IMR-90 (cell line): Measurements from ENCODE around the gene CDC73. TPM values are rescaled to one million over a fixed set of nuclear protein-coding genes. Genes with fewer than 3 reads are reported as not detected.
"Not testable (repeated sequence)": the region's sequence is repeated elsewhere in the genome, so short reads cannot be mapped to it uniquely, and the experiment has no call there.

Source experiments
- ATAC-seq: fragments of 200-7000 bp; cut with Tn5 transposase; 2 replicates; pipeline ENCODE4 v1.9.1; 2020; ENCODE audit warnings: low read depth, mild to moderate bottlenecking, moderate library complexity
- BruUV-seq: library from RNA; stranded (reverse); fragments of 400-500 nt; replicated peaks from 2 replicates; lab custom pipeline; 2021; lab: Mats Ljungman, UMichigan
- CTCF ChIA-PET: fragments of 300-600 bp; formaldehyde crosslinking; extraction: SDS; loops from one replicate; lab custom pipeline; 2021; ENCODE audit warnings: antibody characterized with exemption; lab: Yijun Ruan, JAX
- POLR2A ChIA-PET: fragments of 300-600 bp; sonication (Branson Sonifier 250); formaldehyde crosslinking; loops from one replicate; lab custom pipeline; 2022; ENCODE audit warnings: antibody characterized with exemption; ENCODE audit not compliant: unreplicated experiment; lab: Charles Lee
- DNase-seq: peaks from one replicate; pipeline ENCODE4 v3.0.0; 2013
- H2AFZ ChIP-seq: replicated peaks from 2 replicates; pipeline ENCODE3; 2013; ENCODE audit warnings: low read length, mild to moderate bottlenecking; ENCODE audit not compliant: poor library complexity
- H2AK5ac ChIP-seq: 2 replicates; pipeline ENCODE4 v1.6.1; 2013; ENCODE audit warnings: low read depth, low read length, inconsistent platforms
- H2AK9ac ChIP-seq: replicated peaks from 2 replicates; pipeline ENCODE3; 2013; ENCODE audit warnings: mild to moderate bottlenecking, low read depth, low read length, moderate library complexity; ENCODE audit not compliant: poor library complexity
- H2BK120ac ChIP-seq: 2 replicates; pipeline ENCODE4 v1.6.1; 2013; ENCODE audit warnings: low read depth, low read length, inconsistent platforms
- H2BK15ac ChIP-seq: 3 replicates; pipeline ENCODE4 v1.6.1; 2013; ENCODE audit warnings: low read depth, low read length, inconsistent platforms
- H2BK20ac ChIP-seq: 2 replicates; pipeline ENCODE4 v1.6.1; 2013; ENCODE audit warnings: low read depth, mild to moderate bottlenecking, inconsistent platforms, low read length, moderate library complexity
- H2BK5ac ChIP-seq: 2 replicates; pipeline ENCODE4 v1.6.1; 2013; ENCODE audit warnings: mild to moderate bottlenecking, low read depth, low read length, inconsistent platforms; ENCODE audit not compliant: poor library complexity, severe bottlenecking
- H3K14ac ChIP-seq: replicated peaks from 2 replicates; pipeline ENCODE4 v1.6.1; 2013; ENCODE audit warnings: low read depth, low read length, inconsistent platforms
- H3K18ac ChIP-seq: 2 replicates; pipeline ENCODE4 v1.6.1; 2013; ENCODE audit warnings: low read depth, low read length, control low read depth
- H3K23ac ChIP-seq: 2 replicates; pipeline ENCODE4 v1.6.1; 2013; ENCODE audit warnings: low read depth, low read length, inconsistent platforms
- H3K27ac ChIP-seq: 2 replicates; pipeline ENCODE4 v1.5.1; 2013; ENCODE audit warnings: mild to moderate bottlenecking, control low read depth, low read length; ENCODE audit not compliant: insufficient read depth
- H3K27me3 ChIP-seq: 2 replicates; pipeline ENCODE4 v1.6.1; 2013; ENCODE audit warnings: low read length; ENCODE audit not compliant: control insufficient read depth, insufficient read depth
- H3K36me3 ChIP-seq: 2 replicates; pipeline ENCODE4 v1.6.1; 2013; ENCODE audit warnings: low read length, mixed read lengths; ENCODE audit not compliant: control insufficient read depth, insufficient read depth
- H3K4ac ChIP-seq: 2 replicates; pipeline ENCODE4 v1.6.1; 2013; ENCODE audit warnings: low read depth, low read length, inconsistent platforms
- H3K4me1 ChIP-seq: 2 replicates; pipeline ENCODE4 v1.6.1; 2013; ENCODE audit warnings: low read length, mixed read lengths; ENCODE audit not compliant: control insufficient read depth, insufficient read depth
- H3K4me2 ChIP-seq: 2 replicates; pipeline ENCODE4 v1.6.1; 2013; ENCODE audit warnings: low read depth, mild to moderate bottlenecking, control low read depth, low read length, moderate library complexity
- H3K4me3 ChIP-seq: 2 replicates; pipeline ENCODE4 v1.5.1; 2013; ENCODE audit warnings: low read depth, mild to moderate bottlenecking, control low read depth, low read length, moderate library complexity; ENCODE audit not compliant: insufficient read depth
- H3K56ac ChIP-seq: 2 replicates; pipeline ENCODE4 v1.6.1; 2013; ENCODE audit warnings: low read length, inconsistent platforms; ENCODE audit not compliant: insufficient read depth; ENCODE audit errors: extremely low read depth
- H3K79me1 ChIP-seq, 2 experiments: 2 replicates each; pipeline ENCODE4 v1.6.1; 2013; ENCODE audit warnings: low read length in 2 of 2, inconsistent platforms in 1 of 2, low read depth in 1 of 2
- H3K9ac ChIP-seq: 2 replicates; pipeline ENCODE4 v1.6.1; 2013; ENCODE audit warnings: low read depth, low read length, control low read depth
- H3K9me1 ChIP-seq: 2 replicates; pipeline ENCODE4 v1.6.1; 2013; ENCODE audit warnings: low read length, inconsistent platforms; ENCODE audit not compliant: insufficient read depth
- H3K9me3 ChIP-seq: 2 replicates; pipeline ENCODE4 v1.6.1; 2013; ENCODE audit warnings: low read length; ENCODE audit not compliant: control insufficient read depth, insufficient read depth
- H4K20me1 ChIP-seq: 2 replicates; pipeline ENCODE4 v1.6.1; 2013; ENCODE audit warnings: low read length, inconsistent platforms; ENCODE audit not compliant: insufficient read depth
- H4K5ac ChIP-seq: 2 replicates; pipeline ENCODE4 v1.6.1; 2013; ENCODE audit warnings: mild to moderate bottlenecking, low read depth, low read length, control low read depth
- H4K8ac ChIP-seq, 2 experiments: 2 replicates each; pipeline ENCODE4 v1.6.1; 2013; ENCODE audit warnings: low read depth in 2 of 2, low read length in 2 of 2, control low read depth in 1 of 2, inconsistent platforms in 1 of 2
- H4K91ac ChIP-seq: 2 replicates; pipeline ENCODE4 v1.6.1; 2013; ENCODE audit warnings: low read depth, low read length, inconsistent platforms; ENCODE audit not compliant: insufficient read depth
- WGBS, 2 experiments: methylation state at CpG; one replicate each; pipeline versions ENCODE4 v1.1.5 to v1.1.7; 2013; ENCODE audit warnings: missing lambda C conversion rate in 2 of 2; ENCODE audit not compliant: insufficient read length in 1 of 2; ENCODE audit errors: extremely low coverage in 2 of 2; 5-methylcytosine and 5-hydroxymethylcytosine counted together
- dilution Hi-C: fragments of 300-500 bp; cut with HindIII; formaldehyde crosslinking; loops from one replicate; pipeline ENCODE4 v1.14.3; 2018; ENCODE audit warnings: low sequenced_read_pairs; ENCODE audit not compliant: unreplicated experiment
- in situ Hi-C: fragments of 300-500 bp; cut with MboI; formaldehyde crosslinking; loops from 3 replicates; pipeline ENCODE4 v1.14.3; 2019; ENCODE audit warnings: low sequenced_read_pairs, inconsistent platforms, mixed read lengths
- intact Hi-C: fragments of 100-400 bp; cut with micrococcal nuclease; formaldehyde crosslinking; loops from 2 replicates; pipeline ENCODE4 v1.10.0; 2022
- polyA plus RNA-seq, 3 experiments: library from polyadenylated mRNA; depleted of rRNA; stranded (reverse); fragments of >200 nt; gene quantifications; 2 replicates each; pipeline ENCODE4 v1.2.3, GENCODE V29; 2012; ENCODE audit warnings: low replicate concordance in 1 of 3
- total RNA-seq: library from RNA; depleted of rRNA; stranded (reverse); fragments of >200 nt; gene quantifications from 2 replicates; pipeline ENCODE4 v1.2.3, GENCODE V29; 2012

CDC73 gene
- total and polyA plus RNA-seq, 2 of the 4 experiments (the other 2 are of a cell fraction) = 22.1 to 29.6 TPM

GRCh38 chr1:193188915-193189314 is 67.1 kb downstream of the CDC73 start:
- H3K4me2 ChIP-seq, dilution Hi-C loops, H3K27me3 ChIP-seq, H3K18ac ChIP-seq, H3K4me1 ChIP-seq, DNase-seq, H2BK5ac ChIP-seq, H3K23ac ChIP-seq, H4K91ac ChIP-seq, H3K4me3 ChIP-seq, H2AFZ ChIP-seq, H3K9ac ChIP-seq, H3K56ac ChIP-seq, H3K9me3 ChIP-seq, H2BK120ac ChIP-seq, H4K20me1 ChIP-seq, H3K9me1 ChIP-seq, BruUV-seq, H3K36me3 ChIP-seq, H3K4ac ChIP-seq, H3K14ac ChIP-seq, CTCF ChIA-PET, H2AK5ac ChIP-seq, H2AK9ac ChIP-seq, ATAC-seq, H3K27ac ChIP-seq, H2BK20ac ChIP-seq, H2BK15ac ChIP-seq: not testable (repeated sequence)
- intact Hi-C loops (loop anchor here (10.0 kb wide), 3 partner anchors 376 to 956 kb away; no protein-coding TSS in a partner anchor), in situ Hi-C loops (loop anchor here (25.0 kb wide), 2 partner anchors 373 to 1098 kb away; no protein-coding TSS in a partner anchor)
- H4K8ac ChIP-seq = peak overlapping the region in 1 of 2 experiments; percentile 25; a peak in 1 of 4 replicates
- WGBS, 2 experiments = no CpG with 5 or more reads among the region's 7 CpGs
- H4K5ac ChIP-seq = 0 out of 2 replicates have a peak overlapping the region, but pooled peaks have one; percentile 11
- peaks cover 3 to 45% of the 10 kb centered on the region in 2 experiments; a peak in 3 of 4 replicates for H3K79me1 ChIP-seq
- POLR2A ChIA-PET = interaction anchor here (0.9 kb wide), 1 partner anchor 146 kb away, joined by 4 read pairs; no protein-coding TSS in a partner anchor
